ENCODE results near the gene SMAD7.

SMAD7 gene

DNA sequence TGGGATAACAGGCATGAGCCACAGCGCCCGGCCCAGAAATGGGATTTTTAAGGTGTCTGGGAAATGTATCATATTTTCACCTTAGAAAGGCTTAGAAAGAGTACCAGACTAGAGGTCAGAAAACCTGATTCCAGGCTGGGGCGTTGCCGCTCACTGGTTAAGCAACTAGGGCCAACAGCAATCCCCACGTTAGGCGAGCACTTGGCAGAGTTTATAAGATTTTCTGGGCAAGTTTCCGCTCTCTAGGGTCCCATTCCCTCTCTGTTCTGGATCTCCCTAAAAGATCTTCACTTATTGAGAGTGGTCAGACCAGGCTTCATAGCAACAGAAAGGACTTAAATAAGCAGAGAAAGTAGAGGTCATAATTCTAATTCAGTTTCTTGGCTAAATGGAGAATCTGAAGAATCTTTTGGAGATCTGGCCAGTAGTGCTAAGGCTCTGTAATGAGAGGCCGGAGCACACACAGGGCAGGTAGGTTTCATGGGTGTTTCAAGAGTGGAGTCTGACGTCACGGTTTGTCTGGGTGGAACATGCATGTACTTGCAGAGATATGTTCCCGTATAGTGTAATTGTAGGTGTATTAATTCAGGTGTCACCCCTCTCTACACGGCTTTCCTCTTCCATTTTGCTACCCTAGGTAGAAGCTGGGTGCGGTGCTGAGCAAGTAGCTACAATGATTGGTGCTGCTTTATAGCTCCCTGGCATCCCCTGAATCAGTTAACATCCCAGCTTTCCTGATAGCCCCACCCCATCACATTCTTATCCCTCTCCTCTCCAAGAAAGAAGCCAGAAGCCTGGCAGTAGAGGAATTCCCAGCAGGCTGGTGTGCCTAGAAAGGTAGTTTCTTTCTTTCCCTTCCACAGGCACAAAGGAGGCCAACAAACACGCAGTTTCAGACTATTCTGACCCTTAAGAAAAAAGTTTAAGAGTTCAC is 4.4 kb upstream of the SMAD7 start:
- WGBS (ENCODE audit: extremely low coverage, insufficient coverage, low lambda C conversion rate), result no CpG with 5 or more reads among the region's 14 CpGs
- peak; percentile 80 for DNase-seq
- H3K27ac ChIP-seq (ENCODE audit: low read depth, low read length), result no peak overlapping the region
- no peak overlapping the region for H3K4me2 ChIP-seq (ENCODE audit: low read length)
- no peaks in the 10 kb centered on the region for H3K27me3 ChIP-seq (ENCODE audit: insufficient read depth, low read length, poor library complexity)
- no peak overlapping the region for H4K8ac ChIP-seq (ENCODE audit: low read depth, low read length)
- H3K79me1 ChIP-seq (ENCODE audit: low read length), result no peaks in the 10 kb centered on the region
- no peak overlapping the region for H4K5ac ChIP-seq (ENCODE audit: low read length)
- H2AK5ac ChIP-seq (ENCODE audit: low read length), result peak overlapping the region; percentile 28
- no peaks in the 10 kb centered on the region for H3K36me3 ChIP-seq (ENCODE audit: control insufficient read depth, insufficient read depth, low read length)
- peaks cover 16% of the 10 kb centered on the region for H3K79me2 ChIP-seq (ENCODE audit: control insufficient read depth, insufficient read depth, low read length)
- no peak overlapping the region for H3K4ac ChIP-seq (ENCODE audit: low read depth, low read length)
- peak overlapping the region; percentile 92 for H3K18ac ChIP-seq (ENCODE audit: low read length)
- peaks cover 13% of the 10 kb centered on the region for H3K4me1 ChIP-seq (ENCODE audit: control insufficient read depth, low read depth, low read length)
- no peak overlapping the region for H3K4me3 ChIP-seq (ENCODE audit: low read length)
- H2BK5ac ChIP-seq (ENCODE audit: low read length), result peak overlapping the region; percentile 20
- H3K23ac ChIP-seq (ENCODE audit: low read length), result no peak overlapping the region
- H2BK15ac ChIP-seq (replicated peaks; ENCODE audit: low read depth), result no peak overlapping the region
- H2BK120ac ChIP-seq (ENCODE audit: low read depth, low read length), result peak overlapping the region; percentile 65
- H3K9ac ChIP-seq (ENCODE audit: low read length), result peak overlapping the region; percentile 10
- H3K56ac ChIP-seq (ENCODE audit: low read length), result peak overlapping the region; percentile 61

GRCh38 chr18:48953104-48953706 is 2.4 kb upstream of the SMAD7 start:
- Histone ChIP-seq H3K18ac (ENCODE audit: low read length) (peak overlapping the region; percentile 100), H2BK120ac (ENCODE audit: low read depth, low read length) (peak overlapping the region; percentile 98), H3K79me2 (ENCODE audit: control insufficient read depth, insufficient read depth, low read length) (peaks cover 36% of the 10 kb centered on the region), H3K23ac (ENCODE audit: low read length) (no peak overlapping the region), H2BK5ac (ENCODE audit: low read length) (peak overlapping the region; percentile 44), H2AK5ac (ENCODE audit: low read length) (no peak overlapping the region), H3K56ac (ENCODE audit: low read length) (peak overlapping the region; percentile 86), H3K4me1 (ENCODE audit: control insufficient read depth, low read depth, low read length) (peaks cover 5% of the 10 kb centered on the region), H3K4me3 (ENCODE audit: low read length) (peak overlapping the region; percentile 65), H3K27me3 (ENCODE audit: insufficient read depth, low read length, poor library complexity) (no peaks in the 10 kb centered on the region), H3K36me3 (ENCODE audit: control insufficient read depth, insufficient read depth, low read length) (peaks cover 2% of the 10 kb centered on the region), H3K9ac (ENCODE audit: low read length) (peak overlapping the region; percentile 87), H3K4me2 (ENCODE audit: low read length) (peak overlapping the region; percentile 37), H4K8ac (ENCODE audit: low read depth, low read length) (no peak overlapping the region), H3K27ac (ENCODE audit: low read depth, low read length) (peak overlapping the region; percentile 100), H3K4ac (ENCODE audit: low read depth, low read length) (peak overlapping the region; percentile 26), H2BK15ac (replicated peaks; ENCODE audit: low read depth) (no peak overlapping the region), H4K5ac (ENCODE audit: low read length) (peak overlapping the region; percentile 2), H3K79me1 (ENCODE audit: low read length) (no peaks in the 10 kb centered on the region)
- no CpG with 5 or more reads among the region's 19 CpGs for WGBS (ENCODE audit: extremely low coverage, insufficient coverage, low lambda C conversion rate)
- DNase-seq, result no peak

GRCh38 chr18:48952287-48953103 is 1.7 kb upstream of the SMAD7 start:
- Histone ChIP-seq H3K36me3 (ENCODE audit: control insufficient read depth, insufficient read depth, low read length) (peaks cover 5% of the 10 kb centered on the region), H3K23ac (ENCODE audit: low read length) (no peak overlapping the region), H3K4me2 (ENCODE audit: low read length) (peak overlapping the region; percentile 37), H3K27ac (ENCODE audit: low read depth, low read length) (peak overlapping the region; percentile 100), H2BK5ac (ENCODE audit: low read length) (peak overlapping the region; percentile 44), H3K56ac (ENCODE audit: low read length) (peak overlapping the region; percentile 86), H4K8ac (ENCODE audit: low read depth, low read length) (no peak overlapping the region), H2BK120ac (ENCODE audit: low read depth, low read length) (peak overlapping the region; percentile 98), H4K5ac (ENCODE audit: low read length) (peak overlapping the region; percentile 2), H3K79me1 (ENCODE audit: low read length) (no peaks in the 10 kb centered on the region), H3K4me3 (ENCODE audit: low read length) (peak overlapping the region; percentile 65), H2AK5ac (ENCODE audit: low read length) (no peak overlapping the region), H3K27me3 (ENCODE audit: insufficient read depth, low read length, poor library complexity) (no peaks in the 10 kb centered on the region), H3K4ac (ENCODE audit: low read depth, low read length) (peak overlapping the region; percentile 100), H2BK15ac (replicated peaks; ENCODE audit: low read depth) (peak overlapping the region; percentile 37), H3K79me2 (ENCODE audit: control insufficient read depth, insufficient read depth, low read length) (peaks cover 43% of the 10 kb centered on the region), H3K9ac (ENCODE audit: low read length) (peak overlapping the region; percentile 87), H3K4me1 (ENCODE audit: control insufficient read depth, low read depth, low read length) (peaks cover 6% of the 10 kb centered on the region), H3K18ac (ENCODE audit: low read length) (peak overlapping the region; percentile 100)
- WGBS (ENCODE audit: extremely low coverage, insufficient coverage, low lambda C conversion rate), result no CpG with 5 or more reads among the region's 67 CpGs
- peak; percentile 95 for DNase-seq

DNA sequence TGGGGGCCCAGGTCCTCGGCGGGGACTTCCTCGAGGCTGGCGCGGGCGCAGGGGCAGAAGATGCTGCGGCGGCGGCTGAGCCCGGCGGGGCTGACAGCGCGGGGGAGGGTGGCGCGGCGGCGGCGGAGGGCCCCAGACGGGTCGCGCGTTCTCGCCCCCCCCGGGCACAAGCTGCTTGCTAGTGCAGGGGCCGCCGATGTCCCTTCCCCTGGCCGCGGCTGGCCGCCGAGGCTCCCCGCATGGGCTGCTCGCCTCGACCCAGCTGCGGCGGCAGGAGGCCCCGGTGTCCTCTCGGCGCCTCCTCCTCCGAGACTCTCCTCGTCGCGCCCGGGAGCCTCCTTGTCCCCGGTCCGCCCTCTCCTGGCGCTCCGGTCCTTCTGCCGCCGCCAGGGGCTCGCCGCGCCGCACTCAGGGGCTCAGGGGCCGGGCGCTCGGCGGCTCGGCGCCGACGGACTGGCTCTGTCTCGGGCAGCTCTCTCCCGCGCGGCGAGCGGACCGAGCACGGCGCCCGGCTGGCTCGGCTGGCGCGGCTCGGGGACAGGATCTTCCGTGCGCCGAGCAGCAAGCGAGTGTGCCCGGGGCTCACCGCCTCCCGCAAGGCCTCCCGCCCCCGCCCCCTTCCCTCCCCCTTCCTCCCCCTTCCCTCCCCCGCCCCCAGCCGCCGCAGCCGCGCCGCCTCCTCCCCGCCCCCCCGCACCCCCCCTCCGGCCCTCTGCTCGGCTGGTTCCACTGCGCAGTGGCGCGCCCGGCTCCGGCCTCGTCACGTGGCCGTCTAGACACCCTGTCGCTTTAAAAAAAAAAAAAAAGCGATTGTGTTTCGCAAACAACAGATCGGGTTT is 902 bp upstream of the SMAD7 start:
- no peak overlapping the region for H4K8ac ChIP-seq (ENCODE audit: low read depth, low read length)
- peak overlapping the region; percentile 80 for H2BK5ac ChIP-seq (ENCODE audit: low read length)
- peak overlapping the region; percentile 99 for H3K9ac ChIP-seq (ENCODE audit: low read length)
- peak overlapping the region; percentile 98 for H2BK120ac ChIP-seq (ENCODE audit: low read depth, low read length)
- H3K56ac ChIP-seq (ENCODE audit: low read length), result peak overlapping the region; percentile 99
- H3K79me1 ChIP-seq (ENCODE audit: low read length), result no peaks in the 10 kb centered on the region
- no peak overlapping the region for H2AK5ac ChIP-seq (ENCODE audit: low read length)
- no peaks in the 10 kb centered on the region for H3K27me3 ChIP-seq (ENCODE audit: insufficient read depth, low read length, poor library complexity)
- H3K18ac ChIP-seq (ENCODE audit: low read length), result peak overlapping the region; percentile 100
- DNase-seq, result peak; percentile 97
- peak overlapping the region; percentile 100 for H3K4ac ChIP-seq (ENCODE audit: low read depth, low read length)
- peaks cover 9% of the 10 kb centered on the region for H3K36me3 ChIP-seq (ENCODE audit: control insufficient read depth, insufficient read depth, low read length)
- H3K23ac ChIP-seq (ENCODE audit: low read length), result peak overlapping the region; percentile 53
- no peak overlapping the region for H3K4me2 ChIP-seq (ENCODE audit: low read length)
- H3K4me1 ChIP-seq (ENCODE audit: control insufficient read depth, low read depth, low read length), result peaks cover 12% of the 10 kb centered on the region
- no peak overlapping the region for H4K5ac ChIP-seq (ENCODE audit: low read length)
- H2BK15ac ChIP-seq (replicated peaks; ENCODE audit: low read depth), result no peak overlapping the region
- H3K4me3 ChIP-seq (ENCODE audit: low read length), result peak overlapping the region; percentile 99
- peak overlapping the region; percentile 100 for H3K27ac ChIP-seq (ENCODE audit: low read depth, low read length)
- peaks cover 51% of the 10 kb centered on the region for H3K79me2 ChIP-seq (ENCODE audit: control insufficient read depth, insufficient read depth, low read length)
- WGBS (ENCODE audit: extremely low coverage, insufficient coverage, low lambda C conversion rate), result no CpG with 5 or more reads among the region's 106 CpGs
